Stimulated activated CD8-positive, alpha-beta memory T cell treated with anti-CD3 and anti-CD28 coated beads, Interleukin-15, amount 100 ng/mL, for 1 hour (primary cell): ENCODE measurements around the gene CHST3.
"Not testable (repeated sequence)": the region's sequence is repeated elsewhere in the genome, so short reads cannot be mapped to it uniquely, and the experiment has no call there.

ENCODE experiments used
- DNase-seq: peaks from one replicate; pipeline ENCODE4 v3.0.0-alpha.2; 2020; ENCODE audit warnings: low read depth

The CHST3 gene

GRCh38 chr10:71964098-71964742 lies at the start of gene CHST3:
Gene CHST3 (plus strand): TSS chr10:71964395. CDS start chr10:72005843, 41,448 bp downstream.
- DNase-seq, result no peak

- DNase-seq, result no peak
Observed at GRCh38 chr10:71916827-71917226, 47.4 kb upstream of the CHST3 start.

GRCh38 chr10:71918992-71919391 lies 45.2 kb upstream of the CHST3 start:
- DNase-seq, result no peak

- not testable (repeated sequence) for DNase-seq
Observed at GRCh38 chr10:71919956-71920539, 44.1 kb upstream of the CHST3 start.

GRCh38 chr10:71920540-71921323 lies 43.5 kb upstream of the CHST3 start:
- DNase-seq, result no peak

- DNase-seq, result no peak
Observed at GRCh38 chr10:71921324-71922027, 42.7 kb upstream of the CHST3 start.

GRCh38 chr10:71923138-71923692 lies 41.0 kb upstream of the CHST3 start:
- DNase-seq, result no peak

GRCh38 chr10:71924771-71925170 lies 39.4 kb upstream of the CHST3 start:
- no peak for DNase-seq

GRCh38 chr10:71927159-71927558 lies 37.0 kb upstream of the CHST3 start:
- DNase-seq, result no peak

GRCh38 chr10:71927776-71928592 lies 36.2 kb upstream of the CHST3 start:
- no peak for DNase-seq

- no peak for DNase-seq
Observed at GRCh38 chr10:71931295-71931694, 32.9 kb upstream of the CHST3 start.

GRCh38 chr10:71933651-71934050 lies 30.5 kb upstream of the CHST3 start:
- no peak for DNase-seq

- no peak for DNase-seq
Observed at GRCh38 chr10:71938211-71938610, 26.0 kb upstream of the CHST3 start.

- no peak for DNase-seq
Observed at GRCh38 chr10:71939304-71939703, 24.9 kb upstream of the CHST3 start.

- DNase-seq, result no peak
Observed at GRCh38 chr10:71939861-71940474, 24.2 kb upstream of the CHST3 start.

GRCh38 chr10:71940752-71941151 lies 23.4 kb upstream of the CHST3 start:
- DNase-seq, result no peak

GRCh38 chr10:71941318-71941717 lies 22.9 kb upstream of the CHST3 start:
- no peak for DNase-seq

- no peak for DNase-seq
Observed at GRCh38 chr10:71945819-71946474, 18.2 kb upstream of the CHST3 start.

- no peak for DNase-seq
Observed at GRCh38 chr10:71946700-71947099, 17.5 kb upstream of the CHST3 start.

- DNase-seq, result no peak
Observed at GRCh38 chr10:71948496-71949067, 15.6 kb upstream of the CHST3 start.
